Epithelial cell of esophagus (primary cell): Measurements from ENCODE around the gene ERO1B.

Experiments
- DNase-seq: peaks from one replicate; pipeline ENCODE4 v3.0.0; 2010; ENCODE audit warnings: low read depth
- H3K4me3 ChIP-seq: 2 replicates; pipeline ENCODE4 v1.5.1; 2011; ENCODE audit warnings: mild to moderate bottlenecking, low read length, control low read depth
- CTCF ChIP-seq: IDR thresholded peaks from 2 replicates; pipeline ENCODE4 v1.5.1; 2011; ENCODE audit warnings: low read depth, mild to moderate bottlenecking, low read length, control low read depth, inconsistent platforms; ENCODE audit not compliant: insufficient read depth; ENCODE audit errors: missing control alignments

Gene ERO1B

GRCh38 chr1:236275061-236275460, 6.7 kb downstream of the ERO1B start:
- TF ChIP-seq CTCF, result no peak

DNA sequence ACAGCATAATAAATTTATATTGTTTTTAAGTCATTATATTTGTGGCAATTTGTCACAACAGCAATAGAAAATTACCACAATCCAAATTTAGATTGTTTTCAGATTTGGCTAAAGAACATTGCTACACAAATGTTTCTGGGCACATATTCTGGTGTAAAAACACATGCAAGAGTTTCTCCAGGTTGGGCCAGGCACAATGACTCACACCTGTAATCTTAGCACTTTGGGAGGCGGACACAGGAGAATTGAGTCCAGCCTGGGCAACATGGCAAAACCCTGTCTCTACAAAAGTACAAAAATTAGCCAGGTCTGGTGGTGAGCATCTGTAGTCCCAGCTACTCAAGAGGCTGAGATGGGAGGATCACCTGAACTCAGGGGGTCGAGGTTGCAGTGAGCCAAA, 8.4 kb downstream of the ERO1B start:
- TF ChIP-seq CTCF, result no peak
- peak; percentile 43 for DNase-seq
- no peak overlapping the region for H3K4me3 ChIP-seq

More at GRCh38 chr1:236275061-236275460, 6.7 kb downstream of the ERO1B start:
- DNase-seq, result no peak
- no peak overlapping the region for H3K4me3 ChIP-seq

- no peak for TF ChIP-seq CTCF
- DNase-seq, result no peak
- H3K4me3 ChIP-seq, result no peak overlapping the region
Measured at GRCh38 chr1:236269439-236269838, 12.3 kb downstream of the ERO1B start.

DNA sequence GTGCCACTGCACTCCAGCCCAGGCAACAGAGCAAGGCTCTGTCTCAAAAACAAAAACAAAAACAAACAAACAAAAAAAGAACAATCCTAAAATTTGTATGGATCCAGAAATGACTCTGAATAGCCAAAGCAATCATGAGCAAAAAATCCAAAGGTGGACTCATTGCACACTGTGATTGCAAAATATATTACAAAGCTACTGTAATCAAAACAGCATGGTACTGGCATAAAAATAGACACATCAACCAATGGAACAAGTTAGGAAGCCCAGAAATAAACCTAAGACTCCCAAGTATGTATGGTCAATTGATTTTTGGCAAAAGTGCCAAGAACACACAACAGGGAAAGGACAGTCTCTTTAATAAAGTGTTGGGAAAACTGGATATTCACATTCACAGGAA, 19.9 kb downstream of the ERO1B start:
- no peak for DNase-seq
- TF ChIP-seq CTCF, result no peak
- H3K4me3 ChIP-seq, result no peak overlapping the region

DNA sequence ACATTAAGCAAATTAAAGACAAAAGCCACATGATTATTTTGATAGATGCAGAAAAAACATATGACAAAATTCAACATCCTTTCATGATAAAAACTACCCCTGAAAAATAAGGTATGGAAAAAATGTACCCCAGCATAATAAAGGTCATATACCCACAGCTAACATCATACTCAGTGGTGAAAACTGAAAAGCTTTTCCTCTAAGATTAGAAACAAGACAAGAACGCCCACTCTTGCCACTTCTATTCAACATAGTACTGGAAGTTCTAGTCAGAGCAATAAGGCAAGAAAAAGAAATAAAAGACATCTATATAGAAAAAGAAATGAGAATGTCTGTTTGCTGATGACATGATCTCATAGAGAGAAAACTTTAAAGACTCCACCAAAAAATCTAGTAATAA, 20.7 kb downstream of the ERO1B start:
- no peak overlapping the region for H3K4me3 ChIP-seq
- no peak for TF ChIP-seq CTCF
- no peak for DNase-seq

- no peak for TF ChIP-seq CTCF
- H3K4me3 ChIP-seq, result no peak overlapping the region
- no peak for DNase-seq
Measured at GRCh38 chr1:236259043-236259442, 22.7 kb downstream of the ERO1B start.

DNA sequence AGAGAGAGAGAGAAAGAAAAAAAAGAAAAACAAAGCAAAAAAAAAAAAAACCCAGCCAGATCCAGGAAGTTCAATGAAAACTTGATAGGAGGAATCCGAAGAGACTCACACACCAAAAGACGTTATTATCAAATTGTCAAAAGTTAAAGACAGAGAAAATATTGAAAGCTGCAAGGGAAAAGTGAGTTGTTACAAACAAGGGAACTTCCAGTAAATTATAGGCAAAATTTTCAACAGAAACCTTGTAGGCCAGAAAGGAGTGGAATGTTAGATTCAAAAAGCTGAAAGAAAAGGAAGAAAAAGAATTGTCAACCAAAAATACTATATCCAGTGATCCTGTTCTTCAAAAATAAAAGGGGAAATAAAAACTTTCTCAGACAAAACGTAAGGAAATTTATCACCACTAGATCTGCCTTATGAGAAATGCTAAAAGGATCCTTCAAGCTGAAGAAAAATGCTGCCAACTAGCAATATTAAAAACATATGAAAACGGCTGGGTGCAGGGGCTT, 23.6 kb downstream of the ERO1B start:
- no peak for DNase-seq
- TF ChIP-seq CTCF, result no peak
- H3K4me3 ChIP-seq, result no peak overlapping the region
